ENCODE data around the gene KCNIP3. TPM values are rescaled to one million over a fixed set of nuclear protein-coding genes. Genes with fewer than 3 reads are reported as not detected.

The KCNIP3 gene
- total RNA-seq, 1 donor: 2.6 TPM

- no peak for TF ChIP-seq CTCF (IDR thresholded peaks at IDR 0.05; ENCODE audit: insufficient read depth, low read depth, low read length)
- no peak overlapping the region for H3K4me3 ChIP-seq (ENCODE audit: low read depth, low read length)
- no peak for DNase-seq (ENCODE audit: low read depth)
Observed at GRCh38 chr2:95320986-95321767, 24.0 kb downstream of the KCNIP3 start.

DNA sequence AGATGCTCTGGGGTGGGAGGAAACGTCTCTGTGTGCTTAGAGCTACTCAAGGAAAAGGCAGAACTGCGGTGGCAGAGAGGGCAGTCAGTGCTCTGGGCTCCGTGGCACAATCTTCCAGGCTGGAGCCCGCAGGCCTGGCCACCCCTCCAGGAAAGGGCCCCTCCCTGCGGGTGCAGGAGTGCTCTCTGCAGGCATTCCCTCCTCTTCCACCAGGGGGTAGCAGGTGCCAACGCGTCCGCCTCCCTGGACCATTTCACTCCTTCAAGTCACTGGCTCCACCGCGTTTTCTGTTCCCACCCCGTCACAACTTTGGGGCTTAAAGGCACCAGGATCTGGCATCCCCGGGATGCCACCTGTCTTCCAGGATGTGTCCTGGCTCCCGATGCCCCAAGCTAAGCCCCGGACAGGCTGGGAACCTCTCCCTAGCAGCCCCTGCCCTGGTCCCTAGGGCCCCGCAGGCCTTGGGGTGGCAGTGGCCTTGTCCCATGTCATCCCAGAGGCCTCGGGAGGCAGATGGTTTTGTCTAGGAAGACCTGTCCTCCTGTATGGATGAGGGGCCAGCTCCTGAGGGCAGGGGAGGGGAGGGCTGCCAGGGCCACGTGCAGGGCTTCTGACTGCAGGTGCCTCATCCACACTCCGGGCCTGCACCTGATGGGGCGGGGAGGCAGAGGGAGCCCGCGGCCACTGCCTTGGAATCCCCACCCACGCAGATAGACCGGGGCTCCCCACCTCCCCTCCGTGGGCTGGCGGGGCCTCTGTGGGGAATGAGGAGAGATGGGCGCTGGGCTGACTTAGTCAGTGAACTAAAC lies 26.4 kb downstream of the KCNIP3 start:
- H3K4me3 ChIP-seq (ENCODE audit: low read depth, low read length): no peak overlapping the region
- no peak for DNase-seq (ENCODE audit: low read depth)
- peak; percentile 36 for TF ChIP-seq CTCF (IDR thresholded peaks at IDR 0.05; ENCODE audit: insufficient read depth, low read depth, low read length)

- no peak for TF ChIP-seq CTCF (IDR thresholded peaks at IDR 0.05; ENCODE audit: insufficient read depth, low read depth, low read length)
- no peak for DNase-seq (ENCODE audit: low read depth)
- H3K4me3 ChIP-seq (ENCODE audit: low read depth, low read length): no peak overlapping the region
Observed at GRCh38 chr2:95325026-95325425, 27.9 kb downstream of the KCNIP3 start.

DNA sequence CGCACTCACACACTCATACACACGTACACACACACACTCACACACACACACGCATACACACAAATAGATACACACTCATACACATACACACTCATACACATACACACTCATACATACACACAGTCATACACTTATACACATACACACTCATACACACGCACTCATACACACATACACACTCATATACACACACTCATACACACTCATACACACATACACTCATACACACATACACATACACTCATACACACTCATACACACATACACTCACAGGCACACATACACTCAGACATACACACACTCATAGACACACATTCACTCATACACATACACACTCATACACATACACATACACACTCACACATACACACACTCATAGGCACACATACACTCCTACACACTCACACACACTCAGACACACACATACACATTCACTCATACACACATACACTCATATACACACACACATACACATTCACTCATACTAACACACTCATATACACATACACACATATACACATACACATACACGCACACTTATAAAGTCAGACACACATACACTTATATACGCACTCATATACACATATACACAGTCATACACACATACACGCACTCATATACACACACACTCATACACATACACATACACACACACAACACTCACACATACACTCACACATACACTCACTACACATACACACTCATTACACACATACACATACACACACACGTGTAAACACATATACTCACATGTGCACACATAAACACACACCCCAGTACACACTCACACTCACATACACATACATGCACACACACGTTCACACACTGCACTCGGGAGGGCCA lies 28.7 kb downstream of the KCNIP3 start:
- H3K4me3 ChIP-seq (ENCODE audit: low read depth, low read length): no peak overlapping the region
- TF ChIP-seq CTCF (IDR thresholded peaks at IDR 0.05; ENCODE audit: insufficient read depth, low read depth, low read length): no peak
- DNase-seq (ENCODE audit: low read depth): no peak

DNA sequence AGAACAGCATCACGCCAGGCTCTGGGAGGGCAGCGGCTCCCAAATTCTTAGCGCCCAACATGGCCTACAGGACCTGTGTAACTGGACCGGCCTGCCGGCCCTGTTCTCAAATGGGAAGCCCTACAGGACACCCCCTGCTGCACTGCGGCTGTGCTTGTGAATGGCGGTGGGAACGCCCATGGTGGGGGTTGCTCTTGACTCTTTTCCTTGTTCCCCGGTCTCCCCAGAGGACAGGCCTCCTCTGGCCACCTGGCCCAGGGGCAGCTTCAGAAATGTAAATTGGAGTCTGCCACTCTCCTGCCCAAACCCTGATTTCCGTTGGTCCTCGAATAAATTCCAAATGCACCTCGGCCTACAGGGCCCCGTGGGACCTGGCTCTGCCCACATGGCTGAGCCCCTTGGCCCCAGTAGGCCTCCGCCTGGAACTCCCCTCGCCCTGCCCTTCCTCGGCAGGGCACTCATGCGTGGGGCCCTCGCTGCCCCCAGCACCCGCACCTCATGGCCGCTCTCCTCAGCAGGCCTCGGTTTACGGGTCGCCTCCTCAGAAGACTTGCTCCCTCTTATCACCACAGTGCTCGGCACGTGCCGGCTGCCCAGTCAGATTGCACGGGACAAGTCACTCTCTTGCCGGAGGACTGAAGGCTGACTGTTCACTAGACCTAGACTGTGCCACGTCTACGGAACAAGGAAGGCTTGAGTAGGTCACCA lies 29.4 kb downstream of the KCNIP3 start:
- DNase-seq (ENCODE audit: low read depth): no peak
- no peak overlapping the region for H3K4me3 ChIP-seq (ENCODE audit: low read depth, low read length)
- no peak for TF ChIP-seq CTCF (IDR thresholded peaks at IDR 0.05; ENCODE audit: insufficient read depth, low read depth, low read length)

GRCh38 chr2:95327861-95328260 lies 30.7 kb downstream of the KCNIP3 start:
- TF ChIP-seq CTCF (IDR thresholded peaks at IDR 0.05; ENCODE audit: insufficient read depth, low read depth, low read length): no peak
- DNase-seq (ENCODE audit: low read depth): no peak
- no peak overlapping the region for H3K4me3 ChIP-seq (ENCODE audit: low read depth, low read length)

Measured in fibroblast of villous mesenchyme (primary cell).